Astrocyte (in vitro differentiated cells and primary cell): Measurements from ENCODE around the gene FAM98B. TPM values are rescaled to one million over a fixed set of nuclear protein-coding genes. Genes with fewer than 3 reads are reported as not detected.

Experiments
- DNase-seq: peaks from one replicate; pipeline ENCODE4 v3.0.0-alpha.2; 2010; ENCODE audit warnings: low read depth
- FAIRE-seq: peaks from 2 replicates; lab custom pipeline; 2011; peaks lifted over from hg19 to GRCh38; lab: Jason Lieb, UNC
- H2AFZ ChIP-seq: 2 replicates; pipeline ENCODE4 v1.6.0; 2012; ENCODE audit warnings: low read depth, low read length, inconsistent platforms
- H3K27ac ChIP-seq: 2 replicates; pipeline ENCODE4 v1.5.1; 2011; ENCODE audit warnings: low read depth, low read length, inconsistent platforms
- H3K27me3 ChIP-seq: 2 replicates; pipeline ENCODE4 v1.6.0; 2011; ENCODE audit warnings: low read length, inconsistent platforms; ENCODE audit not compliant: insufficient read depth
- H3K36me3 ChIP-seq: 2 replicates; pipeline ENCODE4 v1.5.1; 2011; ENCODE audit warnings: low read length, inconsistent platforms; ENCODE audit not compliant: insufficient read depth
- H3K4me1 ChIP-seq: 2 replicates; pipeline ENCODE4 v1.5.1; 2011; ENCODE audit warnings: low read length, inconsistent platforms; ENCODE audit not compliant: insufficient read depth
- H3K4me2 ChIP-seq: 2 replicates; pipeline ENCODE4 v1.6.0; 2012; ENCODE audit warnings: low read length, inconsistent platforms
- H3K4me3 ChIP-seq: 2 replicates; pipeline ENCODE4 v1.5.1; 2011; ENCODE audit warnings: low read depth, mild to moderate bottlenecking, low read length, inconsistent platforms; ENCODE audit not compliant: insufficient read depth
- H3K79me2 ChIP-seq: 2 replicates; pipeline ENCODE4 v1.6.0; 2012; ENCODE audit warnings: mild to moderate bottlenecking, low read length, inconsistent platforms; ENCODE audit not compliant: insufficient read depth
- H3K9ac ChIP-seq: 2 replicates; pipeline ENCODE4 v1.6.0; 2012; ENCODE audit warnings: mild to moderate bottlenecking, low read length, inconsistent platforms
- H3K9me3 ChIP-seq: 2 replicates; pipeline ENCODE4 v1.5.1; 2012; ENCODE audit warnings: low read depth, mild to moderate bottlenecking, low read length, inconsistent platforms; ENCODE audit not compliant: insufficient read depth
- H4K20me1 ChIP-seq: 2 replicates; pipeline ENCODE4 v1.6.0; 2012; ENCODE audit warnings: low read length, inconsistent platforms; ENCODE audit not compliant: insufficient read depth
- H3K27ac Mint-ChIP-seq: one replicate; pipeline ENCODE4 v1.8.0; 2021; ENCODE audit warnings: mild to moderate bottlenecking, mixed read lengths; ENCODE audit not compliant: unreplicated experiment
- H3K27me3 Mint-ChIP-seq: one replicate; pipeline ENCODE4 v1.8.0; 2021; ENCODE audit warnings: low read depth, mixed read lengths; ENCODE audit not compliant: unreplicated experiment
- H3K36me3 Mint-ChIP-seq: one replicate; pipeline ENCODE4 v1.8.0; 2021; ENCODE audit warnings: low read depth, mixed read lengths; ENCODE audit not compliant: unreplicated experiment
- H3K4me1 Mint-ChIP-seq: one replicate; pipeline ENCODE4 v1.8.0; 2021; ENCODE audit warnings: low read depth, mixed read lengths; ENCODE audit not compliant: unreplicated experiment
- H3K4me3 Mint-ChIP-seq: one replicate; pipeline ENCODE4 v1.8.0; 2021; ENCODE audit warnings: mild to moderate bottlenecking, moderate library complexity, mixed read lengths; ENCODE audit not compliant: unreplicated experiment
- H3K9me3 Mint-ChIP-seq: one replicate; pipeline ENCODE4 v1.8.0; 2021; ENCODE audit warnings: mild to moderate bottlenecking, mixed read lengths; ENCODE audit not compliant: unreplicated experiment
- EZH2 ChIP-seq: IDR thresholded peaks from 2 replicates; pipeline ENCODE4 v1.6.1; 2012; ENCODE audit warnings: mild to moderate bottlenecking, low read length, inconsistent platforms; ENCODE audit not compliant: insufficient read depth
- total RNA-seq: library from RNA; stranded (reverse); gene quantifications from 2 replicates; pipeline ENCODE4 v1.2.1, GENCODE V29; 2021
- TF ChIP-seq, protein P1 (sequence below): IDR thresholded peaks from 2 replicates; pipeline ENCODE4 v1.5.1; 2011; ENCODE audit warnings: low read depth, mild to moderate bottlenecking, inconsistent platforms, low read length, moderate library complexity; ENCODE audit not compliant: insufficient read depth

FAM98B gene
- total RNA-seq, 1 donor from 2014 or later: 21.6 TPM

DNA sequence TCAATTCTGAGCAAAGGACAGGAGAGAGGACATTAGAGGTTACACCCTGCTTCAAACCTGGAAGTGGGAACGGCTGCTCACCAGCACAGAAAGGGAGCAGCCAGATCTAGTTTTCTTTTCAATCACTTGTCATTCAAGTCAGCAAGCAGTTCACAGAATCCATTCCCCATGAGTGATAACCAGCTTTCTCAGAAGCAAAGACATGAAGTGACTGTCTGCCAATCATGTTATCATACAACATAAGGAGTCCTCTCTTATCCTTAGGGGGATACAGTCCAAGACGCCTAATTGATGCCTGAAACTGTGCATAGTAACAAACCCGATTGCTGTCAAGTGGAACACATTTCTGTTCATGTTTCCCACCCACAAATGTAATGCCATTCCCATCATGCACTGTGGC lies 54.7 kb downstream of the FAM98B start:
- TF ChIP-seq, protein P1, sequence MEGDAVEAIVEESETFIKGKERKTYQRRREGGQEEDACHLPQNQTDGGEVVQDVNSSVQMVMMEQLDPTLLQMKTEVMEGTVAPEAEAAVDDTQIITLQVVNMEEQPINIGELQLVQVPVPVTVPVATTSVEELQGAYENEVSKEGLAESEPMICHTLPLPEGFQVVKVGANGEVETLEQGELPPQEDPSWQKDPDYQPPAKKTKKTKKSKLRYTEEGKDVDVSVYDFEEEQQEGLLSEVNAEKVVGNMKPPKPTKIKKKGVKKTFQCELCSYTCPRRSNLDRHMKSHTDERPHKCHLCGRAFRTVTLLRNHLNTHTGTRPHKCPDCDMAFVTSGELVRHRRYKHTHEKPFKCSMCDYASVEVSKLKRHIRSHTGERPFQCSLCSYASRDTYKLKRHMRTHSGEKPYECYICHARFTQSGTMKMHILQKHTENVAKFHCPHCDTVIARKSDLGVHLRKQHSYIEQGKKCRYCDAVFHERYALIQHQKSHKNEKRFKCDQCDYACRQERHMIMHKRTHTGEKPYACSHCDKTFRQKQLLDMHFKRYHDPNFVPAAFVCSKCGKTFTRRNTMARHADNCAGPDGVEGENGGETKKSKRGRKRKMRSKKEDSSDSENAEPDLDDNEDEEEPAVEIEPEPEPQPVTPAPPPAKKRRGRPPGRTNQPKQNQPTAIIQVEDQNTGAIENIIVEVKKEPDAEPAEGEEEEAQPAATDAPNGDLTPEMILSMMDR: no peak
- no peak for TF ChIP-seq EZH2
- Mint-ChIP-seq H3K9me3 (no peaks in the 10 kb centered on the region), H3K27me3 (peaks cover 2% of the 10 kb centered on the region), H3K36me3 (no peaks in the 10 kb centered on the region), H3K4me1 (peaks cover 3% of the 10 kb centered on the region), H3K4me3 (no peak overlapping the region), H3K27ac (no peak overlapping the region)
- Histone ChIP-seq H3K4me1 (no peaks in the 10 kb centered on the region), H3K36me3 (no peaks in the 10 kb centered on the region), H3K27ac (no peak overlapping the region), H3K9ac (no peak overlapping the region), H4K20me1 (no peaks in the 10 kb centered on the region), H3K27me3 (peaks cover 3% of the 10 kb centered on the region), H3K9me3 (no peaks in the 10 kb centered on the region), H3K4me2 (no peak overlapping the region), H3K4me3 (no peak overlapping the region), H2AFZ (no peak overlapping the region), H3K79me2 (no peaks in the 10 kb centered on the region)
- DNase-seq (no peak), FAIRE-seq (no peak)

DNA sequence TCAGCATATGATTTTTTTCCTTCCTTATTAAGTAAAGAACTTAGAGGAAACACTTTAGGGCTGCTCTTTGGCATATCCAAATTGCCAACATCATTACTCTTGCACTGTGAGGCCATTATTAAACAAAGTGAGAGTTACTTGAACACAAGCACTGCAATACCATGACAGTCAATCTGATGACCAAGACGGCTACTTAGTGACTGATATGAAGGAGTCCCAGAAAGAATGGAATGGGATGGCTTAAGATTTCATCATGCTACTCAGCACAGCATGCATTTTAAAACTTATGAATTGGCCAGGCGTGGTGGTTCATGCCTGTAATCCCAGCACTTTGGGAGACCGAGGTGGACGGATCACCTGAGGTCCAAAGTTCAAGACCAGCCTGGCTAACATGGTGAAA lies 55.2 kb downstream of the FAM98B start:
- Histone ChIP-seq H3K9ac (no peak overlapping the region), H3K4me2 (no peak overlapping the region), H3K27ac (no peak overlapping the region), H3K79me2 (no peaks in the 10 kb centered on the region), H3K4me1 (no peaks in the 10 kb centered on the region), H3K4me3 (no peak overlapping the region), H2AFZ (no peak overlapping the region), H3K27me3 (peaks cover 3% of the 10 kb centered on the region), H3K9me3 (no peaks in the 10 kb centered on the region), H3K36me3 (no peaks in the 10 kb centered on the region), H4K20me1 (no peaks in the 10 kb centered on the region)
- FAIRE-seq (no peak), DNase-seq (no peak)
- H3K36me3 Mint-ChIP-seq: no peaks in the 10 kb centered on the region
- no peak overlapping the region for H3K27ac Mint-ChIP-seq
- H3K4me1 Mint-ChIP-seq: peaks cover 3% of the 10 kb centered on the region
- peaks cover 2% of the 10 kb centered on the region for H3K27me3 Mint-ChIP-seq
- no peak overlapping the region for H3K4me3 Mint-ChIP-seq
- no peaks in the 10 kb centered on the region for H3K9me3 Mint-ChIP-seq
- TF ChIP-seq EZH2: no peak
- TF ChIP-seq, protein P1: no peak

DNA sequence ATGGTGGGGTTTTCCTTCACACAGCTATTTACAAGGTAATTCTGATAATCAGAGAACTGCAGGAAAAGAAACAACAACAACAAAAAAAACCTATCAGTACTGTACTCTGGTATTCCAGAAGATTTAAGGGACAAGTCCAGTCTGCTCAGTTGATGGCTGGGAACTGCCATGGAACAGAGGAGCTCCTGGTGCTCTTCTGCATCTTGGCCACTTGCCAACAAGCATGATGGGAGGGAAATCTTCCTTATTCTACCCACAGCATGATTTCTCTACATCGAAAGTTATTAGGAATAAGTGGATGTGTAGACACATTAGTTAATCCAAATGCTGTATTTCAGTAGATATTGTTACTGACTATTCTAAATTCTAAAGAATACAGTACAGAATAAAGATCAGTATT lies 59.0 kb downstream of the FAM98B start:
- H3K9me3 ChIP-seq: no peaks in the 10 kb centered on the region
- Mint-ChIP-seq H3K4me1 (peaks cover 12% of the 10 kb centered on the region), H3K36me3 (no peaks in the 10 kb centered on the region), H3K27me3 (peaks cover 2% of the 10 kb centered on the region), H3K27ac (no peak overlapping the region), H3K9me3 (no peaks in the 10 kb centered on the region), H3K4me3 (no peak overlapping the region)
- H3K79me2 ChIP-seq: no peaks in the 10 kb centered on the region
- no peaks in the 10 kb centered on the region for H3K4me1 ChIP-seq
- H3K4me2 ChIP-seq: no peak overlapping the region
- H3K36me3 ChIP-seq: no peaks in the 10 kb centered on the region
- H3K4me3 ChIP-seq: no peak overlapping the region
- H2AFZ ChIP-seq: no peak overlapping the region
- H3K27ac ChIP-seq: no peak overlapping the region
- H4K20me1 ChIP-seq: no peaks in the 10 kb centered on the region
- H3K9ac ChIP-seq: no peak overlapping the region
- FAIRE-seq: no peak
- no peak for TF ChIP-seq EZH2
- TF ChIP-seq, protein P1: no peak
- peaks cover 3% of the 10 kb centered on the region for H3K27me3 ChIP-seq
- no peak for DNase-seq
